GF-D8 (cell line): Measurements from ENCODE around the gene OR2S2.
"Not testable (repeated sequence)": the region's sequence is repeated elsewhere in the genome, so short reads cannot be mapped to it uniquely, and the experiment has no call there.

ENCODE experiments used
- DNase-seq: peaks from one replicate; lab custom pipeline; 2025; lab: John Stamatoyannopoulos, UW

Gene OR2S2

GRCh38 chr9:35958104-35958837, at the start of gene OR2S2:
Gene OR2S2 (minus strand): TSS chr9:35958154. CDS start chr9:35958098, 56 bp downstream.
- no peak for DNase-seq

DNA sequence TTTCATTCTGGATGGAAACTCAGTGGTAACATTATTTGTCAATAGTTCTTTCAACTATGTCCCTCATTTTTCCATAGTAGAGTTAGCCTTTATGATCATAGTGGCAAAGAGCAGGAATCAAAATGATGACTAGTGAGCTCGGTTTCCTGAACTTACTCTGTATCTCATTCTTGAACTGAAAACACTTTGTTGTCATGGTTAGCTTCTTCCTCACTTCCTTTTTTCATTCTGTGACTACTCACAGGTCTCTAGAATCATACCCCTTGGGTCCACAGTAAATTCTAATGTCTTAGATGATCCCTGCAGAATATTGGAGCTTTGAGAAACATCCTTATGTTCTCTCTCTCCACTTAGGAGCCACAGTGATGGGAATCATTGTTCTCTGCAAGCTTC, 49.4 kb upstream of the OR2S2 start:
- no peak for DNase-seq

DNA sequence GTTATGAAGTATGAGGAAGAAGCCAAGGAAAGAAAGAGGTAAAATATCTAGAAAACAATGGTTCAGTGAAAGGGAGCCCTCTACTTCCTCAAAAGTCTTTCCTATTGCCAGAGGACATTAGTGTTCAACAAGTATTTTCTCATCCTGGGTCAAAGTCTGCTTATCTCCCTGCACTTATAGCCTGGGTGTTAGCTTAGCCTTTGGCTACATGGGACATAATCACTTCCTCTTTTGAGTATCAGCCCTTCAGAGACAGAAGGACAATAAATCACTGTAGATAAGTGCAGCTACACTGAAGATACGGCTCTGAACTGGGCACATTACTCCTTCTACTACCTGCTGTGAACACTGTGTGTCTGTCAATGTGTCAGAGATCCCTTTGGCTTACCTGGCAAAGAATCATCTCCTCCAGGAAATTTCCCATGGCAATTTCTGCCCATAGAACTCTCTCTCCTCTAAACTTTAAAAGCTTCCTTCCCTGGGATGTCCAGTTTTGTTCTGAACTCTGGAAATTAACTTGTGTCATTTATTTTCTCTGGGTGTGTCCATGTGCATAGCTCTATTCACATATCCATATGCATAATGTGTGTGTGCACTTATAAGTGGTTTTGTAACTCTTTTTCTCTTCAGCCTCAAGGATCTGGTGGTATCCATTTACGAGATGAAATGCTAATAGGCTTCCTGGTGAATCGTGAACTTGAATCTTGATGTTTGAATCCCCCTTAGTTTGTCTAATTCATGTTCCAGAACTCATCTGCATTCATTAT, 48.8 kb upstream of the OR2S2 start:
- peak; percentile 66 for DNase-seq

DNA sequence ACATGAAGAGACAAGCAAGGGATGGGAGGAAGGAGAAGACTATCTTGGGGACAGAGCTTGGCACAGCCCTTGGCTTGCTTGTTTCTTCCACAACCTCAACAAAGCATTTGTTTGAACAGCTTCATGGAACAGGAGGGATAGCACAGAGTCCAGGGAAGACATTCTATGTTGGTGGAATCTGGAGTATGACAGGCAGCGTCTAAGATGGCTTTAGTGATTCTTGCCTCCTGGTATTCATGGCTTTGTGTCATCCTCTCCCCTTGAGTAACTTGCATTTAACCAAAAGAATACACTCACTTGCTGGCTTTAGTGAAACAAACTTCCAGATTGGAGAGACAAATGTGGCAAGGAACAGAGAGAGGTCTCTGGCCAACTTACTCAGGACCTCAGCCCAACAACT, 47.9 kb upstream of the OR2S2 start:
- DNase-seq = no peak

DNA sequence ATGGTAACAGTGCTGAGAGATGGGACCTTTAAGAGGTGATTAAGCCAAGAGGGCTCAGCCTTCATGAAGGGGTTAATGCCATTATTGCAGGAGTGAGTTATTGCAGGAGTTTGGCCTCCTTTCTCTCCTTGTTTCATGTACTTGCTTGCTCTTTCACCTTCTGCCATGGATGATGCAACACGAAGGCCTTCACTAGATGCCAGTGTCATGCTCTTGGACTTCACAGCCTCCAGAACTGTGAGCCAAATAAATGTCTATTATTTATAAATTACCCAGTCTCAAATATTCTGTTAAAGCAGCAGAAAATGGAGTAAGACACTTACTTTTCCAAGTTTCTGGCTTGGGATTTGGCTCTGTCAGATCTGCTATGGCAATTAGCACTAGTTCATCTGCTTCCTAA, 40.4 kb upstream of the OR2S2 start:
- no peak for DNase-seq

DNA sequence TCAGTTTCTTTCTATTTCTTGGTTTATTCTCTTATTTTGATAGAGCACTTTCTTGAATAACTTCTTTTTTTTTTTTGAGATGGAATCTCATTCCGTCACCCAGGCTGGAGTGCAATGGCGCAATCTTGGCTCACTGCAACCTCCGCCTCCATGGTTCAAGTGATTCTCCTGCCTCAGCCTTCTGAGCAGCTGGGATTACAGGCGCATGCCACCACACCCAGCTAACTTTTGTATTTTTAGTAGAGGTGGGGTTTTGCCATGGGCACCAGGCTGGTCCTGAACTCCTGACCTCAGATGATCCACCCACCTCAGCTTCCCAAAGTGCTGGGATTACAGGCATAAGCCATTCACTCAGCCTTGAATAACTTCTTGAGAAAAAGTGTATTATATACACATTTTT, 39.1 kb upstream of the OR2S2 start:
- DNase-seq = not testable (repeated sequence)

- no peak for DNase-seq
Observed at GRCh38 chr9:35996358-35996970, 38.5 kb upstream of the OR2S2 start.

DNA sequence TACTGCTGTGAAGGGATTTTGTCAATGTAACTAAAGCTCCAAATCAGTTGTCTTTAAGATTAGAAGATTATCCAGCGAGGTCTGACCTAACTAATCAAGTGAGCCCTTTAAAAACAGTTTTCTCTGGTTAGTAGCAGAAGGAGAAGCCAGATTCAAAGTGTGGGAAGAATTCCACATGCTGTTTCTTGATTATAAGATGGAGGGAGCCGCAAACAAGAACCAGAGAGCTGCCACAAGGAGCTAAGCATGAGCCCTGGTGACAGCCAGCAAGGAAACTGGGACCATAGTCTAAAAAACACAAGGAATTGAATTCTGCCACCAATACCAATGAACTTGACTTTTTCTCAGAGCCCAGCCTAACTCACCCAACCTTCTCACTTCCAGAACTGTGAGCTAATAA, 37.0 kb upstream of the OR2S2 start:
- no peak for DNase-seq

DNA sequence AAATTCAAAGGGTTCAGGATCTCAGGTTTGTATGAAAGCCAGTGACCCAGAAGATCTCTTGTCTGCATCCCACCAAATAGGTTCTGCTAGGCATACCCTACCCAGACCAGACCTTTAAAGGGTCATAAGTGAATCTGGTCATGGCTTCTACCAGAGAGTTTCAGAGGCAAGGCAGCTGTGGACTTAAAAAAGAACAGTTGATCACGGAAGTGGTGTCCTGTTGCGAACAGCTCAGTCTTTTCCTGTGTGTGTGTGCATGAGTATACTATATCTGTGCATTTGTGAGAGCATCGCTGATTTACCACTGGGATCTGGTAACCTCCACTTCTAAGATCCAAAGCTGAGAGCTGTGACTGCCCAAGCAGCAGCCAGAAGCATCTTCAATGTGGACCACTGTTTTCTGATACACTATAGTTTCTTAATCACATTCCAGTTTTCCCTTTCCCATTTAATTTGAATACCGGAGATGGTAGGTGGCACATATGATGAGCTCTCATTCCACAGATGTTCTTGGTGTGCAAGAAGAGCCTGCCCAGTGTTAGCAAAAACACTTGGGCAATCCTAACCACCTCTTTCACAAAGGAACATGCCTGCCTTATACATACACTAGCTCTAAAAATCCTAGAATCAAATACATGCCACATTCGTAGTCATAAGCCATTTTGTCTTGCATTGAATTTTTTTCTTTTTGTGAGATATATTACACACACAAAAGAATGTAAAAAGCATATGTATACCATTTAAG, 36.2 kb upstream of the OR2S2 start:
- no peak for DNase-seq

GRCh38 chr9:35993136-35993535, 35.2 kb upstream of the OR2S2 start:
- DNase-seq = not testable (repeated sequence)

GRCh38 chr9:35990155-35990554, 32.2 kb upstream of the OR2S2 start:
- no peak for DNase-seq

DNA sequence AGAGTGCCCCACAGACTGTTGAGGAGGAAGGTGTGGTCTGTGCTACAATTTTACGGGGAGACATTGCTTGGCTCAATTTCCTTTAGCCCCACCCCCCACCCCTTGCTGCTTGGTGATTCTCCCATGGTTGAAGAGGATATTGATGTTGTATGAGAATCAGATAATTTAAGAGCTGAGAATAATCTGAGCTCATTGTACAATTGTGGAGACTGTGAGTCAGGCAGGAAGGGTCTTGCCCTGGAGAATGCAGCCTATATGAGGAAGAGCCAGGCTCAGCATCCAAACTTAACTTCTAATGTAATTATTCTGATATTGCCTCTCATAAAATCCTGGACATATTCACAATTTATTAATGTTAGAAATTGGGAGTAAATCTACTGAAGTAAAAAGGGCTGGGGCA, 26.1 kb upstream of the OR2S2 start:
- DNase-seq = no peak

GRCh38 chr9:35981699-35982098, 23.7 kb upstream of the OR2S2 start:
- DNase-seq = no peak

- no peak for DNase-seq
Observed at GRCh38 chr9:35980289-35981011, 22.5 kb upstream of the OR2S2 start.

DNA sequence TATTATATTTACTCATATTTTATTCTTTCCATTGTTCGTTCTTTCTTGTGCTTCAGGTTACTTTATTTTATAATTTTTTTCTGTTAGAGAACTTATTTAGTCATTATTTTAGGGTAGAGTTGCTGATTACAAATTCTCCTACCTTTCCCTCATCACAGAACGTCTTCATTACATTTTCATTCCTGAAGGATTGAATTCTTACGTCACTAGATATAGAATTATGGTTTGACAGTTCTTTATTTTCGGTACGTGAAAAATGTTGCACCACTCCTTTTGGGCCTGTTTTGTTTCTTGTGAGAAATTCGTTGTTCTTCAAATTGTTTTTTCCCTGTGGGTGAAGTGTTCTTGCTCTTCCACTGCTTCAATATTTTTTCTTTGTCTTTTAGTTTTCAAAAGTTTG, 20.8 kb upstream of the OR2S2 start:
- DNase-seq = no peak

GRCh38 chr9:35976726-35977125, 18.8 kb upstream of the OR2S2 start:
- DNase-seq = no peak

GRCh38 chr9:35974800-35975199, 16.8 kb upstream of the OR2S2 start:
- no peak for DNase-seq

- DNase-seq = no peak
Observed at GRCh38 chr9:35972093-35972492, 14.1 kb upstream of the OR2S2 start.

DNA sequence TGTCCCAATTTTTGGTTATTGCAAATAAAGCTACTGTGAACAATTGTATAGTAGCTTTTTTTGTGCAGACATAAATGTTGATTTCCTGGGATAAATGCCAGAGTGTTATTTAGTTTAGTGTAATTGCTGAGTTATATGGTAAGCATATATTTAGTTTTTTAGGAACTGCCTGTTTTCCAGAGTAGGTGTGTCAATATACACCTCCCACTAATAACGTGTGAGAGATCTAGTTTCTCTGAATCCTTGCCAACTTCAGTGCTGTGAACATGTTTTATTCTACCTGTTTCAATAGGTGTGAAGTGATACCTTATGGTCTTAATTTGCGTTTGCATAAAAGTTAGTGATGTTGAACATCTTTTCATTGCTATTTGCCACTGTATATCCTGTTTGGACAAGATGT, 9.1 kb upstream of the OR2S2 start:
- no peak for DNase-seq

DNA sequence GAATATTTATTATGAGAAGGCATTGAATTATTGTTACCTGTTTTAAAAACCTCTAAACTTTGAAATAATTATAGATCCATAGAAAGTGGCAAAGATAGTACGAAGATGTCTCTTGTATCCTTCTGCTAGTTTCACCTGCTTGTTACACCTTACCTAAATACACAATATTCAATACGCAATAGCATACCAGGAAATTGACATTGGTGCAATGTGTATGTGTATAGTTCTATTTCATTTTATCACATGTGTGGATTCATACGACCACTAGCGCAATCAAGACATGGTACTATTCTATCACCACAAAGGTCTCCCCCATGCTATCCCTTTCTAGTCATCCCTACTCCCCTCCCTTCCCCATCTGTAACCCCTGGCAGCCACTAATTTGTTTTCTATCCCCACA, 8.5 kb upstream of the OR2S2 start:
- no peak for DNase-seq

DNA sequence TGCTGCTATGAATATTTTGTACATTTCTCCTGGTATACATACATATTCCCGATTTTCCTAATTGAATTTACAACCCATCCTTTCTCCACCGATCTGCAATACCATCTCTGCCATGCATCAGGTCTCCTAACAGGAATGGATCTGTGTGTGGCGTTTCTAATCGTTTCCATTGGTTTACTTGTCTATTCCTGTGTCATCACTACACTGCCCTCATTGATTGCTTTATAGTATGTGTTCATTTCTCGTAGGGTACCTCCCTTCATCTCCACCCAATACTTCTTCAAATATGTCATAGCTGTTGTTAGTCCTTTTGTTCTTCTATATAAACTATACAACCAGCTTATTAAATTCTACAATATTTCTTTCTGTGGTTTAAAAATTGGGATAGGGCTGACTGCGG, 7.1 kb upstream of the OR2S2 start:
- no peak for DNase-seq
